A549 (cell line): ENCODE data around the gene SNX5.

Source experiments
- CTCF ChIP-seq: fragments of >200 bp; sonication (Bioruptor Twin); formaldehyde crosslinking; IDR thresholded peaks from 3 replicates; pipeline ENCODE4 v1.5.1; 2016
- HDAC2 ChIP-seq: fragments of 200-600 bp; sonication (generic); IDR thresholded peaks from 2 replicates; pipeline ENCODE4 v1.6.1; 2016
- RFX5 ChIP-seq: fragments of 450-650 bp; IDR thresholded peaks from 2 replicates; pipeline ENCODE4 v1.7.1; 2014; ENCODE audit warnings: antibody characterized with exemption, mild to moderate bottlenecking, moderate library complexity
- SREBF2 ChIP-seq: fragments of 450-650 bp; IDR thresholded peaks from 2 replicates; pipeline ENCODE4 v1.6.1; 2014; ENCODE audit warnings: mild to moderate bottlenecking, moderate library complexity
- TF ChIP-seq, protein P1 (sequence below): fragments of 200-600 bp; sonication (generic); IDR thresholded peaks from 2 replicates; pipeline ENCODE4 v1.6.1; 2016; ENCODE audit warnings: antibody characterized with exemption, mild to moderate bottlenecking, moderate library complexity
- TF ChIP-seq, protein P2 (sequence below): fragments of 250-450 bp; sonication (Bioruptor Pico); IDR thresholded peaks from 2 replicates; pipeline ENCODE4 v1.5.0; 2021; ENCODE audit warnings: mild to moderate bottlenecking, moderate library complexity, borderline replicate concordance

DNA sequence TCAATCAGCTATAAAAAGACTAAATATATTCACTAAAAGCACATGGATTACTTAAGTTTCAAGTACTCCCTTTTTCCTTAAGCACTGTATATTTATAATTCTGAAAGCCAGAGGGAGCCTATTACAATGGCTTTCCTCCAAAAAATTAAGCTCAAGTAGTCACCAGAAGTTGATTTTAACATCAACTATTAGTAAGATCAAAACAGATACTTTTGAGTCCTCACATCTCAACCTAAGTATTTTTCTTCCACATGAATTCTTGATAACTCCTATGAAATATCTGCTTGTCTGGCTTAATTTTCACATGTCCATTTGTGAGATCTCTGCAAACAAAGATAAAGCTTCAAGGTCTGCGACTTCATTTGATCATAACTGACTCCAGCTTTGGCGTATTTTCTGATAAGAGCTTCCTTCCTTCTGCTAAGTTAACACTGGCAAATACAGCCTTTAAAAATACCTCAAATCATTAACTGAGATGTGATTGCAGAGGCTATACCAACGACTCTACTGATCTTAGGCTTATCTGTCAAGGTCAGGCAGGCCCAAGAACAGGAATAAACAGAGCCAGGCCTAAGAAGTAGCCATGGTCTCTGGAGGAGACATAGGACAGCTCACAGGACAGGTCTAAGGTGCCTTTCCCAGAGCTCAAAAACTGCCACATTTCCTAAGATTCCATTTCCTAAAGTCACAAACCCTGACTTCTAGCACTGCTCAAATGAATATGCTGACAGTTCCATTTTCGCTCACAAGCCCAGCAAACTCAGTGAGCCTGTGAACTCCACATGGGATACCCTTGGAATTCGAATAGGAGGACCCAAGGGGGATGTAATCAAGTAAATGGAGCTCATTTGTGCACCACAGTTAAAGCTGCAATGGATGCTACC, 10.0 kb downstream of the SNX5 start:
- TF ChIP-seq SREBF2 (no peak), HDAC2 (no peak), CTCF (no peak), RFX5 (no peak)
- TF ChIP-seq, protein P1, sequence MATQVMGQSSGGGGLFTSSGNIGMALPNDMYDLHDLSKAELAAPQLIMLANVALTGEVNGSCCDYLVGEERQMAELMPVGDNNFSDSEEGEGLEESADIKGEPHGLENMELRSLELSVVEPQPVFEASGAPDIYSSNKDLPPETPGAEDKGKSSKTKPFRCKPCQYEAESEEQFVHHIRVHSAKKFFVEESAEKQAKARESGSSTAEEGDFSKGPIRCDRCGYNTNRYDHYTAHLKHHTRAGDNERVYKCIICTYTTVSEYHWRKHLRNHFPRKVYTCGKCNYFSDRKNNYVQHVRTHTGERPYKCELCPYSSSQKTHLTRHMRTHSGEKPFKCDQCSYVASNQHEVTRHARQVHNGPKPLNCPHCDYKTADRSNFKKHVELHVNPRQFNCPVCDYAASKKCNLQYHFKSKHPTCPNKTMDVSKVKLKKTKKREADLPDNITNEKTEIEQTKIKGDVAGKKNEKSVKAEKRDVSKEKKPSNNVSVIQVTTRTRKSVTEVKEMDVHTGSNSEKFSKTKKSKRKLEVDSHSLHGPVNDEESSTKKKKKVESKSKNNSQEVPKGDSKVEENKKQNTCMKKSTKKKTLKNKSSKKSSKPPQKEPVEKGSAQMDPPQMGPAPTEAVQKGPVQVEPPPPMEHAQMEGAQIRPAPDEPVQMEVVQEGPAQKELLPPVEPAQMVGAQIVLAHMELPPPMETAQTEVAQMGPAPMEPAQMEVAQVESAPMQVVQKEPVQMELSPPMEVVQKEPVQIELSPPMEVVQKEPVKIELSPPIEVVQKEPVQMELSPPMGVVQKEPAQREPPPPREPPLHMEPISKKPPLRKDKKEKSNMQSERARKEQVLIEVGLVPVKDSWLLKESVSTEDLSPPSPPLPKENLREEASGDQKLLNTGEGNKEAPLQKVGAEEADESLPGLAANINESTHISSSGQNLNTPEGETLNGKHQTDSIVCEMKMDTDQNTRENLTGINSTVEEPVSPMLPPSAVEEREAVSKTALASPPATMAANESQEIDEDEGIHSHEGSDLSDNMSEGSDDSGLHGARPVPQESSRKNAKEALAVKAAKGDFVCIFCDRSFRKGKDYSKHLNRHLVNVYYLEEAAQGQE = no peak
- TF ChIP-seq, protein P2, sequence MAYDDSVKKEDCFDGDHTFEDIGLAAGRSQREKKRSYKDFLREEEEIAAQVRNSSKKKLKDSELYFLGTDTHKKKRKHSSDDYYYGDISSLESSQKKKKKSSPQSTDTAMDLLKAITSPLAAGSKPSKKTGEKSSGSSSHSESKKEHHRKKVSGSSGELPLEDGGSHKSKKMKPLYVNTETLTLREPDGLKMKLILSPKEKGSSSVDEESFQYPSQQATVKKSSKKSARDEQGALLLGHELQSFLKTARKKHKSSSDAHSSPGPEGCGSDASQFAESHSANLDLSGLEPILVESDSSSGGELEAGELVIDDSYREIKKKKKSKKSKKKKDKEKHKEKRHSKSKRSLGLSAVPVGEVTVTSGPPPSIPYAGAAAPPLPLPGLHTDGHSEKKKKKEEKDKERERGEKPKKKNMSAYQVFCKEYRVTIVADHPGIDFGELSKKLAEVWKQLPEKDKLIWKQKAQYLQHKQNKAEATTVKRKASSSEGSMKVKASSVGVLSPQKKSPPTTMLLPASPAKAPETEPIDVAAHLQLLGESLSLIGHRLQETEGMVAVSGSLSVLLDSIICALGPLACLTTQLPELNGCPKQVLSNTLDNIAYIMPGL = no peak
